ENCODE results near the gene PCMT1.

- no peak for TF ChIP-seq CTCF (IDR thresholded peaks at IDR 0.05)
- no peak for TF ChIP-seq POLR2A (IDR thresholded peaks at IDR 0.05)
Measured at GRCh38 chr6:149779644-149779963, 30.1 kb downstream of the PCMT1 start.

Measured in right lobe of liver (tissue), 4 donors.